Endothelial cell of umbilical vein (primary cell): ENCODE data around the gene RSF1. TPM values are rescaled to one million over a fixed set of nuclear protein-coding genes. Genes with fewer than 3 reads are reported as not detected.

ENCODE experiments used
- BruUV-seq: library from RNA; stranded (reverse); fragments of 400-500 nt; replicated peaks from 2 replicates; lab custom pipeline; 2021; lab: Mats Ljungman, UMichigan
- CTCF ChIA-PET: fragments of 300-600, 350-600 bp; sonication (Branson Sonifier 250); formaldehyde crosslinking; loops from one replicate; lab custom pipeline; 2021; ENCODE audit warnings: antibody characterized with exemption, inconsistent platforms; lab: Charles Lee
- POLR2A ChIA-PET: fragments of 300-600, 350-600 bp; sonication (Branson Sonifier 250); formaldehyde crosslinking; loops from one replicate; lab custom pipeline; 2021; ENCODE audit warnings: antibody characterized with exemption, inconsistent platforms; lab: Charles Lee
- DNase-seq: peaks from one replicate; pipeline ENCODE4 v3.0.0-alpha.2; 2011; ENCODE audit warnings: low read depth, low spot score
- FAIRE-seq: peaks from 2 replicates; lab custom pipeline; 2011; peaks lifted over from hg19 to GRCh38; lab: Jason Lieb, UNC
- H2AFZ ChIP-seq: 2 replicates; pipeline ENCODE4 v1.6.0; 2012; ENCODE audit warnings: low read depth, low read length, control low read depth, inconsistent platforms
- H3K27ac ChIP-seq: 2 replicates; pipeline ENCODE4 v1.5.1; 2011; ENCODE audit warnings: low read depth, mild to moderate bottlenecking, control low read depth, low read length, moderate library complexity; ENCODE audit not compliant: insufficient read depth
- H3K27me3 ChIP-seq, 2 experiments: 2 replicates each; pipeline versions ENCODE4 v1.6.0 to v1.6.1; 2011; ENCODE audit warnings: low read length in 2 of 2, mixed read lengths in 1 of 2; ENCODE audit not compliant: control insufficient read depth in 2 of 2, insufficient read depth in 2 of 2
- H3K36me3 ChIP-seq, 2 experiments: 2 replicates in 1 of 2; 3 replicates in 1 of 2; pipeline ENCODE4 v1.5.1; 2011; ENCODE audit warnings: low read length in 2 of 2, mild to moderate bottlenecking in 1 of 2, moderate library complexity in 1 of 2; ENCODE audit not compliant: control insufficient read depth in 2 of 2, insufficient read depth in 2 of 2; ENCODE audit errors: extremely low read depth in 1 of 2
- H3K4me1 ChIP-seq: 3 replicates; pipeline ENCODE4 v1.5.1; 2011; ENCODE audit warnings: mild to moderate bottlenecking, low read length; ENCODE audit not compliant: control insufficient read depth, insufficient read depth; ENCODE audit errors: extremely low read depth
- H3K4me2 ChIP-seq: 2 replicates; pipeline ENCODE4 v1.6.1; 2011; ENCODE audit warnings: low read length, control low read depth, mixed read lengths; ENCODE audit not compliant: insufficient read depth
- H3K4me3 ChIP-seq, 3 experiments: fragments of 200-600 bp in 1 of 3; sonication (generic), shearing (Covaris generic) in 1 of 3; replicated peaks in 1 of 3; 2 replicates each; pipeline ENCODE4 v1.5.1; 2011 to 2016; ENCODE audit warnings: control low read depth in 3 of 3, low read length in 3 of 3, mild to moderate bottlenecking in 2 of 3, inconsistent platforms in 1 of 3, low read depth in 1 of 3, moderate library complexity in 1 of 3; ENCODE audit not compliant: insufficient read depth in 1 of 3
- H3K79me2 ChIP-seq: 2 replicates; pipeline ENCODE4 v1.6.0; 2012; ENCODE audit warnings: low read length, inconsistent platforms; ENCODE audit not compliant: control insufficient read depth, insufficient read depth
- H3K9ac ChIP-seq: replicated peaks from 2 replicates; pipeline ENCODE3; 2011; ENCODE audit warnings: low read length, control low read depth; ENCODE audit not compliant: insufficient read depth; ENCODE audit errors: extremely low read depth
- H3K9me1 ChIP-seq: replicated peaks from 3 replicates; pipeline ENCODE4 v1.6.0; 2011; ENCODE audit warnings: mild to moderate bottlenecking, low read length; ENCODE audit not compliant: control insufficient read depth, insufficient read depth; ENCODE audit errors: extremely low read depth
- H3K9me3 ChIP-seq: replicated peaks from 2 replicates; pipeline ENCODE4 v1.5.1; 2012; ENCODE audit warnings: low read length, inconsistent platforms; ENCODE audit not compliant: control insufficient read depth, insufficient read depth
- H4K20me1 ChIP-seq: replicated peaks from 2 replicates; pipeline ENCODE3; 2011; ENCODE audit warnings: mild to moderate bottlenecking, low read length; ENCODE audit not compliant: control insufficient read depth, insufficient read depth; ENCODE audit errors: extremely low read depth
- CTCF ChIP-seq, 2 donors: IDR thresholded peaks; 1 replicate in 1 of 2; 2 replicates in 1 of 2; pipeline ENCODE4 v1.5.1; 2011; ENCODE audit warnings: low read length in 2 of 2, mild to moderate bottlenecking in 2 of 2, moderate library complexity in 2 of 2, control low read depth in 1 of 2, inconsistent platforms in 1 of 2, low read depth in 1 of 2; ENCODE audit not compliant: insufficient read depth in 1 of 2; ENCODE audit errors: extremely low read depth in 1 of 2
- GATA2 ChIP-seq: IDR thresholded peaks from 2 replicates; pipeline ENCODE4 v1.7.0; 2011; ENCODE audit warnings: low read depth, mild to moderate bottlenecking, moderate library complexity, mixed read lengths, low read length; ENCODE audit not compliant: insufficient read length, insufficient read depth
- JUN ChIP-seq: IDR thresholded peaks from 2 replicates; pipeline ENCODE4 v1.6.1; 2011; ENCODE audit warnings: borderline replicate concordance, low read depth; ENCODE audit not compliant: insufficient read length, insufficient read depth
- MAX ChIP-seq: IDR thresholded peaks from 2 replicates; pipeline ENCODE4 v1.6.1; 2011; ENCODE audit not compliant: insufficient read depth, insufficient read length
- POLR2AphosphoS5 ChIP-seq: IDR thresholded peaks from 2 replicates; pipeline ENCODE4 v1.6.1; 2012; ENCODE audit warnings: low read depth, mild to moderate bottlenecking, control low read depth, low read length, moderate library complexity; ENCODE audit not compliant: insufficient read depth
- dilution Hi-C: fragments of 300-500 bp; cut with MboI; formaldehyde crosslinking; loops from one replicate; pipeline ENCODE4 v1.15.0; 2019; ENCODE audit warnings: low sequenced_read_pairs; ENCODE audit not compliant: extremely low pct_ligation_motif_present
- intact Hi-C: fragments of 100-400 bp; cut with micrococcal nuclease; formaldehyde crosslinking; loops from one replicate; pipeline ENCODE4 v1.10.0; 2022
- polyA plus RNA-seq, 4 experiments: library from polyadenylated mRNA; depleted of rRNA in 3 of 4; stranded (reverse) in 3 of 4; unstranded in 1 of 4; fragments of >200 nt; gene quantifications; 2 replicates each; pipeline versions ENCODE4 v1.2.1 to v1.2.3, GENCODE V29; 2011 to 2012; ENCODE audit warnings: missing spikeins in 1 of 4
- total RNA-seq: library from RNA; stranded (reverse); gene quantifications from 2 replicates; pipeline ENCODE4 v1.2.3, GENCODE V29; 2021

The RSF1 gene
- total and polyA plus RNA-seq, 2 donors (not counting 3 experiments of a cell fraction or from before 2014, with no cell fraction given) = 10.0 to 55.1 TPM

GRCh38 chr11:77776455-77776854 is 44.1 kb downstream of the RSF1 start:
- peaks cover 6% of the 10 kb centered on the region for H3K4me1 ChIP-seq
- BruUV-seq = no TSS peak
- CTCF ChIA-PET = interaction anchor here (0.6 to 2.8 kb wide), 18 partner anchors 9 to 302 kb away, joined by 3 to 29 read pairs (median 4); partner anchors contain the start of gene INTS4
- peaks cover 4% of the 10 kb centered on the region for H3K9me1 ChIP-seq
- FAIRE-seq = no peak
- H3K4me3 ChIP-seq = no peak overlapping the region
- DNase-seq = peak; percentile 49
- dilution Hi-C loops = no loop called here
- POLR2A ChIA-PET = no interaction called here
- no peak overlapping the region for H3K9ac ChIP-seq
- H3K79me2 ChIP-seq = peaks cover 73% of the 10 kb centered on the region
- TF ChIP-seq GATA2 (no peak), CTCF (IDR thresholded peaks at IDR 0.05; ENCODE audit: extremely low read depth in 1 of 2, insufficient read depth in 1 of 2, low read depth in 1 of 2, low read length in 2 of 2) (peak in 1 of 2 donors; percentile 12)
- peaks cover 0 to 3% of the 10 kb centered on the region in 2 experiments for H3K36me3 ChIP-seq
- H3K27me3 ChIP-seq = no peaks in the 10 kb centered on the region
- intact Hi-C loops = loop anchor here (1.0 to 2.0 kb wide), 3 partner anchors 44 to 270 kb away; partner anchors contain the start of genes AAMDC and RSF1
- peaks cover 12% of the 10 kb centered on the region for H4K20me1 ChIP-seq
- no peaks in the 10 kb centered on the region for H3K9me3 ChIP-seq
- no peak overlapping the region for H3K4me2 ChIP-seq
- no peak overlapping the region for H2AFZ ChIP-seq
- no peak overlapping the region for H3K27ac ChIP-seq

- ChIA-PET CTCF (interaction anchor here (0.6 to 2.8 kb wide), 19 partner anchors 9 to 303 kb away, joined by 3 to 29 read pairs (median 4); partner anchors contain the start of gene INTS4), POLR2A (no interaction called here)
- intact Hi-C loops (loop anchor here (1.0 to 2.0 kb wide), 3 partner anchors 45 to 270 kb away; partner anchors contain the start of genes AAMDC and RSF1), dilution Hi-C loops (no loop called here)
- FAIRE-seq = no peak
- no peaks in the 10 kb centered on the region for H3K27me3 ChIP-seq
- H3K27ac ChIP-seq = no peak overlapping the region
- DNase-seq = no peak
- H3K79me2 ChIP-seq = peaks cover 73% of the 10 kb centered on the region
- H4K20me1 ChIP-seq = peaks cover 16% of the 10 kb centered on the region
- TF ChIP-seq POLR2AphosphoS5 (no peak), MAX (no peak), CTCF (IDR thresholded peaks at IDR 0.05; ENCODE audit: extremely low read depth in 1 of 2, insufficient read depth in 1 of 2, low read depth in 1 of 2, low read length in 2 of 2) (no peak), JUN (no peak)
- H3K4me2 ChIP-seq = no peak overlapping the region
- H3K9ac ChIP-seq = no peak overlapping the region
- no TSS peak for BruUV-seq
- no peak overlapping the region for H3K4me3 ChIP-seq
- H2AFZ ChIP-seq = no peak overlapping the region
- peaks cover 0 to 3% of the 10 kb centered on the region in 2 experiments for H3K36me3 ChIP-seq
- H3K4me1 ChIP-seq = peaks cover 10% of the 10 kb centered on the region
- H3K9me3 ChIP-seq = no peaks in the 10 kb centered on the region
- H3K9me1 ChIP-seq = peaks cover 4% of the 10 kb centered on the region
Observed at GRCh38 chr11:77775936-77776335, 44.6 kb downstream of the RSF1 start.
